ENCODE results near the gene TAS2R40.

- TF ChIP-seq CTCF (IDR thresholded peaks at IDR 0.05; ENCODE audit: insufficient read depth, low read length, poor library complexity, severe bottlenecking) (no peak), EZH2phosphoT487 (conservative IDR thresholded peaks at IDR 0.05; ENCODE audit: low read length) (no peak)
Observed at GRCh38 chr7:143259765-143260164, 37.9 kb downstream of the TAS2R40 start.
